Ovary (tissue), 3 donors: Measurements from ENCODE around the gene CDK5RAP2.

Experiments
- CTCF ChIP-seq, 3 donors: fragments of 450-650 bp in 2 of 3; fragments of 200-600 bp in 1 of 3; IDR thresholded peaks; one replicate each; pipeline versions ENCODE4 v1.5.1 to v1.8.0; 2016 to 2022; ENCODE audit warnings: antibody characterized with exemption in 3 of 3, mild to moderate bottlenecking in 1 of 3
- EP300 ChIP-seq: sonication (generic); formaldehyde crosslinking; IDR thresholded peaks from one replicate; pipeline ENCODE4 v1.6.1; 2017; ENCODE audit warnings: antibody characterized with exemption
- POLR2A ChIP-seq: fragments of 450-650 bp; IDR thresholded peaks from one replicate; pipeline ENCODE4 v1.6.1; 2017; ENCODE audit warnings: antibody characterized with exemption, mild to moderate bottlenecking, moderate library complexity
- donor health status: DM: no; HTN: no; CAD: no.

DNA sequence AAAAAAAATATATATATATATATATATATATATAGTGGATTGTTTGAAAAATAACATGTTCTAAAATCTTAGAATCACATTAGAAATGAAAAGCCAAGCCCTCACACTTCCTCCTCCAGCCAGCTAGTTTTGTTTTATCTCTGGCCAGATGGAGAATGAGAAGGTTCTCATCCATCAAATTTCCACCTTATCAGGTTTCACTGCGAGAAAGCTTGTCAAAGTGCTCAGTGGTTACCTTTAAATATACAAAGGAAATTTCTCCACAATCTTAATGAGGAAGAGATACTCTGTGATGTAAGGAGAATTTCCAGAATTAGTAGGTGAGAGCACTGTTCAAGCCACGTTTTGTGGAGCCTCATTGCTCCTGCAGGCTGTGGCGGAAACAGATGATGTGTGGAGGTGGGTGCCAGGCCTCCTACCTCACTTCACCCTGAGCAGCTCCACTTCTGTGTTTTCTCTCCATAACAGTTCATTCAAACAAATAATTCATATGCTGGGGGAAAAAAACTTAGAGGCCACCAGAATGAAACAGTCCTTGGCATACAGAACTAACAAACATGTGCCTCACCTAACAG lies 71.9 kb downstream of the CDK5RAP2 start:
- TF ChIP-seq CTCF (IDR thresholded peaks at IDR 0.05) (no peak), EP300 (no peak), POLR2A (no peak)
